CD4-positive, alpha-beta T cell treated with Interleukin-17A for 4 hours (primary cell): ENCODE data around the gene PRG2.
"Not testable (repeated sequence)": the region's sequence is repeated elsewhere in the genome, so short reads cannot be mapped to it uniquely, and the experiment has no call there.

ENCODE experiments used
- DNase-seq: peaks from one replicate; pipeline ENCODE4 v3.0.0-alpha.2; 2020; ENCODE audit warnings: mixed read lengths

PRG2 gene

DNA sequence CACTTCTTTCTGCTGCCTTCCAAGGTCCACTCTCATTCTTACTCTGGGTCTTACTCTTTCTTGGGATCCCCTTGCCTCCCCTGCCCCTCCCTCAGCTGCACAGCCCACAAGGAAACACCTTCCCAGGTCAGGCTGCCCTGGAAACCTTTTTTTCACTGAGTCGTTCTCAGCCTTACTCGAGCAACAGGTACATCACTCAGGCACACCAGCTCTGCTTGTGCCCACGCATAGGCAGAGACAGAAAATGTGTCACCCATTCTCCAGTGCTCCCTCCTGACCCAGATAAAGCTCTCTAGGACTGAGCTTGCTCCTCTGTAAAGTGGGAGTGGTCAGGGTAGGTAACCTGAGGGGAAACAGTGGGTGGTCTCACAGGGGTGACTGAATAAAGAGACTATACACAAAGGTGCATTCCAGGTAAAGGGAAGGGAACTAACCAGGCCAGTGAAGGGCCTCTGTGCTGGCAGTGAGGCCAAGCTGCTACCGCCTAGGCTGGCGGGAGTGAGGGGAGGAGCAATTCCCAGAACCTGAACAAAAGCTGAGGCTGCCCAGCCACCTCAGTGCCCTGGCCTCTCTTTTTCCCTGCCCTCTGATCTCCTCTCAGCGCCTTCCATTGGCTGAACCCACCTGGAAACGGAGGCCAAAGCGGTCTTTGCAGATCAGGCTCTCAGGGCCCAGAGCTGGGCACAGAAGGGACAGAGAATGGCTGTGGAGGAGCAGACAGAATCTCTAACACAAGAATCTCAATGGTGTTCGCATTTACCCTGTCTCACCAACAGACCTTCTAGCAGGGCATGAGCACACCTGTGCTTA lies 25.4 kb downstream of the PRG2 start:
- DNase-seq = no peak

DNA sequence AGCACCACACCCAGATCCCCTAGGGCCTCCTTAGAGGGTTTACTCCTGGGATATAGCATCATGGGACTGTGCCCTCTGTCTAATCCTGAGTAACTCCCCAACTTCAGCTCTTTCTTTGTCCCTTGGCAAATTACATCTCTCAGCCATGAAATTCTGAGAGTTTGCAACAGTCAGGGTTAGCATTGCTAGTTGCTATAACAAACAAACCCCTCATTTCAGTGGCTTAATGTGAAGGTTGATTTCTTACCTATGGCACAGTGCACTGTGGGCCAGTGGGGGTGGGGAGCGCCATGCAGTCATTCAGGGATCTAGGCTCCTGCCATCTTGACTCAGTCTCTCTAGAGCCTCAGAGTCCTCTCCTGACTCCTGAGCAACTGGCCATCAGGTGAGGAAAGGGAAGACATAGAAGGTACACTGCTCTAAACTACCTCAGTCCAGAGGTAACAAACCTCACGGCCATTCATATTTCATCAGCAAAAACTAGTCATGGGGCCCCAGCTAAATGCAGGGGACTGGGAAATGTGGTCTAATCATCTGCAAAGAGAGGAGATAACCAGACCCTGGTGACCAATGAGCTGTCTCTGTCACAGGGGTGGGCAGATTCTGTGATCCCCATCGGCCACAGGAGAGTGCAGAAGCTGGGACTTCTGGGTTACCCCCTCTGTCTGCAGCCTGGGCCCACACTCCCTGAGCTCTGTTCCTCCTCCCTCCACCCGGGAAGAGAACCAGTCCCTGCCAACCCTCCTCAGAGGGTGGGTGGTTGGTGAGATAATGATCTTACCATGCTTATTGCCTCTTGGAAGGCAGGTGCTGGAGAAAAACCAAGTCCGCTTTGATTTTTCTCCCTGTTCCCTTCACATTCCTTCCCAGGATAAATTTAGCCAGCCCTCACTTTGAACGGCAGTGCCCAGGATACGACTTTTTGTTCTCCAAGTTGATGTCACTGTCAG lies 27.0 kb downstream of the PRG2 start:
- no peak for DNase-seq

GRCh38 chr11:57361926-57362325 lies 28.5 kb downstream of the PRG2 start:
- DNase-seq = no peak

DNA sequence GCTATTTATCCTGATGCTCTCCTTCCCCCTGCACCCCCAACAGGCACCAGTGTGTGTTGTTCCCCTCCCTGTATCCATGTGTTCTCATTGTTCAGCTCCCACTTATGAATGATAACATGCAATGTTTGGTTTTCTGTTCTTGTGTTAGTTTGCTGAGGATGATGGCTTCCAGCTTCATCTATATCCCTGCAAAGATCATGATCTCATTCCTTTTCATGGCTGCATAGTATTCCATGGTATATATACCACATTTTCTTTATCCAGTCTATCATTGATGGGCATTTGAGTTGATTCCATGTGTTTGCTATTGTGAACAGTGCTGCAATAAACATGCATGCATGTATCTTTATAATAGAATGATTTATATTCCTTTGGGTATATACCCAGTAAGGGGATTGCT lies 29.0 kb downstream of the PRG2 start:
- not testable (repeated sequence) for DNase-seq

- DNase-seq = no peak
Measured at GRCh38 chr11:57360991-57361390, 29.5 kb downstream of the PRG2 start.

DNA sequence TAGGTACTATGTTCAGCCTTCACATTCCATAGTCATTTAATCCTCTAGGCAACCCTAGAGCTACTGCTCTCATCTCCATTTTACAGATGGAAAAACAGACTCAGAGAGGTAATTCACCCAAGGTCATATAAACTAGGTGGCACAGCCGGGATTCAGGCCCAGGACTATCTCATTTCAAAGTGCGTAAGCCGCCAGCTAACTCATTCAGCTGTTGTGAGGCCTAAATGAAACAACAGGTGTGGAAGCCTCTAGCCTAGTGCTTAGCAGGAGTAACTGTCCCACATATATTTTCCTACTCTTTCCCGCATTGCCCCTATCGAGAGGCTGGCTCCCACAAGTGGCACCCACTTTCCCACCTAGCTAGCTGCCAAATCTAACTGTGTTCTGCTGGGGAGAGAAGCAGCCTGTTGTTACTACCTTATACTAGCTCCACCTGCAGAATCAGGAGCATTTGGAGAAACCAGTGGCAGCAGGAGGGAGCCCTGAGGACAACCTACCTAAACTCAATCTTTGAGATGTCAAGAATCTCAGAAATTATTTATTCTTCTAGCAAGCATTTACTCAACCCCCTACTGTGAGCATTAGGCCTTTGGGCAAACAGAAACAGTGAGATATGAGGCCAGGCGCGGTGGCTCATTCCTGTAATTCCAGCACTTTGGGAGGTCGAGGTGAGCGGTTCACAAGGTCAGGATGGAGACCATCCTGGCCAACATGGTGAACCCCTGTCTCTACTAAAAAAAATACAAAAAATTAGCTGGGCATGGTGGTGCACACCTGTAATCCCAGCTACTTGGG lies 30.4 kb downstream of the PRG2 start:
- DNase-seq = no peak

DNA sequence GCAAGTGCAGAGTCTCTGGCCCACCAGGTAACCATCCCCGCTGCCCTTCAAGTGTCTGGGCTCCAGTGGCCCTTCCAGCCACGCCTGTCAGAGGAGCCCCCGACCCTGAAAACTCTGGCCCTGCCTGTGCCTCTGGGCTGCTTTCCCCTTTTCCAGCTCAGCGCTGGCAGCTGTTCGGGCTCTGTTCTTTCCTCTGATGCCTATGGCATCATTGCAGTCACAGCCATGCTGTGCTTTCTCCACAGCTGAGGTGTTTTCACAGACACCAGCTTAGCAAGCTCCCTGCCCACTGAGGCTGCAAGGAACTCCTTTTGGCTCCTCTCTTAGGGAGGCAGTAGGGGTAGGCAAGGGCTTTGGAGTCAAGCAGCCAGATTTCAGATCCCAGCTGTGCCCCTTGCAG lies 31.1 kb downstream of the PRG2 start:
- DNase-seq = no peak

DNA sequence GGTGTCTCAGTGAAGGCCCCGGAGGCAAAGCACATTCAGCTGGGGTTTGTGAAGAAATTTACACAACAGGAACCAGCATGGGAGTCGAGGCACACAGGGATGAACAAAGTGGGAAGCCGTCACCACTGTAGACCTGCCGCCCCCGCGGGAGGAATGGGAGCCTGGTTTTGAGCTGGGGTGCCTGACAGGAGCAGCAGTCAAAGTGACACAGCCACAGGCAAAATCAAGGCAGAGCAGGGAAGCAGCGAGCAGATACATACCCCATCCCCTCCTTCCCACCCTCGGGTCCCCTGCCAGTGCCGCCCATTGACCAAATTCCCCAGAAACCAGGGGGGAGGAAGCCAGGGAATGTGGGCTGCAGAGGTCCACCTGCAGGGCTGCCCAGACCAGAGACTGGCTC lies 31.5 kb downstream of the PRG2 start:
- DNase-seq = no peak

DNA sequence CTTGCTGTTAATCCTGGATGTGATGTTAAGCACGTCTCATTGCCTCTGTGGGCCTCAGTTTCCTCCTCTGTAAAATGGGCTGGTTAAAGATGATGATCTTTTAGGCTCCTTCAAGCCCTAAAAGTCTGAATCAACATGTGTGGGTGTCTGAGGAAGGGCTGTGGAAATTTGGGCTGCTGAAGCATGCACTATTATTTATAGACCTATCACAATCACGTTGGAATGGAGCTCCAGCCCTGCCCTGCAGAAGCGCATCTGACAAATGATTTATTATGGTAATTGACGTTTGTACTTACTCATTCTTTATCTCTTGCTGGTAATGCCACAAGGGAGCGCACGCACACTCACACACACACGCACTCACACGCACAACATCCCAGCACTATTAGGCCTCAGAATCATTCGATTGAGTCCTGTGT lies 31.9 kb downstream of the PRG2 start:
- no peak for DNase-seq

- no peak for DNase-seq
Measured at GRCh38 chr11:57357856-57358255, 32.6 kb downstream of the PRG2 start.

DNA sequence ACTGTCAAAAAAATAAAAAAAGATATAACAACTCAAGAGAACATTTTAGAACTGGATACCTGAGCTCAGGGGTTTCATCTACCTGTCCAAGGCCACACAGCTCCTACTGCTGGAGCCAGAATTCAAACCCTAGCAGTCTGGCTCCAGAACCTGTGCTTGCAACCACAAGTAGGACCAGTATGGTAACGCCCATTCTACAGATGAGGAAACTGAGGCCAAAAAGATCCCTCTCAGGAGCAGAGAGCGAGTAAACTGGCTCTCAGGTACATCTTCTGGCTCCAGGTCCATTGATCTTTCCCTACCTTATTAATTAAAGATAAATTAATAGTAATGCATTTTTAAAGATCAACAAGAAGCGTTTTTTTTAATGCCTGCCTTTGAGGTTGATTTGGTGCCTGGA lies 33.1 kb downstream of the PRG2 start:
- DNase-seq = no peak

DNA sequence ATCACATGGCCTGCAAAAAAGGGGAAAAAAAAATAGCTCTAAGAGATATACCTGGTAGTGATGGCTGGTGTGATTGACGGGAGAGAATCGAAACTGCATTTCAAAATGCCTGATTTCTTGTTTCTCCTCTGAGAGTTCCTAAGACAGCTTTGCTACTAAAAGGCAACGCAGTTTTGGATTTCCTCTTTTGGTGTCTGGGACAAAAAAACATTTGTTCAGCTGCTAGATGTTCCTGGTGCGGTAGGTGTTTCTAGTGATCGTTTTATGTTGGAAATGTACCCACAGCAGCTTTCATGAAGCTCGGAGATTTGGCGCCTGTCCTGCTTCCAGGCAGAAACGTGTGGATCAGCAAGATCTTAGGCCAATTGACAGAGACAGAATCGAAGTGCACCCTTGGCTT lies 34.2 kb downstream of the PRG2 start:
- DNase-seq = no peak

GRCh38 chr11:57354699-57355098 lies 35.8 kb downstream of the PRG2 start:
- DNase-seq = no peak

GRCh38 chr11:57353852-57354251 lies 36.6 kb downstream of the PRG2 start:
- no peak for DNase-seq

DNA sequence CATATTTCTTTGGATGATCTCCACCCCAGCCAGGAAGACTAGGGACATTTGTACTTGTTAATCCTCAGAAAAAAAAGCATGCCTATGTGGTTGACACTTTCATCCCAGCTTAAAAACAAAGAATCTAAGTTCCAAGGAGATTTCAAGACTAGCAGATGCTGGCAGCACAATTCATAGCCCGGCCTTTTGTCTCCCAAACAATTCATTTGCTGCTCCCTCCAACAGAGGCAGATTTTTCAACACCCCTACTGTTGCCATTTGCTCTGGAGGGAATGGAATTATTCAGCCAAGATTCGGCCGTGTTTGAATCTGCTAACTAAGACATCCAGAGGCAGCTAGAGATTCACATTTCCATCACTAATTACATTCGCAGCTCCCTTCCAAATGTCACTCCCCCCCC lies 37.0 kb downstream of the PRG2 start:
- DNase-seq = no peak

- no peak for DNase-seq
Measured at GRCh38 chr11:57353036-57353435, 37.4 kb downstream of the PRG2 start.

DNA sequence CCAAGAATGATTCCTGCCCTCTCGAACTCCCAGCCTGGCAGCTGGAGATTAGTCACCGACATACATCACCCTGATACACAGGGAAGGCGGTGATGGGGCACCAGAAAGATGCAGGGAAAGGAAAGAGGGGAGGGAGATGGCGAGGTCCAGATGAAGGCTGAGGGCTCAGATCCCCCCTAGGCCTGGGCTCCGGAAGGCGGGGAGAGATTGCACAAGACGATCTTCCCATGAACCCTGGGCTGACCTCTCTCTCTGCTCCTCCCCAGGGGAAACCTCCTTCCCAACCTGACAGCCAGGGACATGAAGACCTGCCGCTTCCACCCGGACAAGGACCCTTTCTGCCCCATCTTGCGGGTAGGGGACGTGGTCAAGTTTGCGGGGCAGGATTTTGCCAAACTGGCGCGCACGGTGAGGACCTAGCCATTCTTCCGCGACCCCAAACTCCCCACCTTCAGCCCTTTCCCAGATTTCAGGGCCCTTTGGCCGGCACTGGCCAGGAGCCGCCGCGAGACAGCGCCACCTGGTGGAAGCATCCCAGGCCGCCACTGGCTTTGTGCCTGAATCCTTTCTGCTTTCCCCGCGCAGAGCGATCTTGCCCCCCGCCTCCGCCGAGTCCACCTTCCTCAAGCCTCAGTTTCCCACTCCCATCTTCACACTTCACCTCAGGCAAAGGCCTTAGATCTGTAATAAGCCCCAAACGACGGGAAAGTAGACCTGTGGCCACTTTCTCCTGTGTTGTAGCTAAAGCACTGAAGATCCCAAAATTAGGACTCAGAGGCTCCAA lies 40.8 kb downstream of the PRG2 start:
- DNase-seq = peak; percentile 76

DNA sequence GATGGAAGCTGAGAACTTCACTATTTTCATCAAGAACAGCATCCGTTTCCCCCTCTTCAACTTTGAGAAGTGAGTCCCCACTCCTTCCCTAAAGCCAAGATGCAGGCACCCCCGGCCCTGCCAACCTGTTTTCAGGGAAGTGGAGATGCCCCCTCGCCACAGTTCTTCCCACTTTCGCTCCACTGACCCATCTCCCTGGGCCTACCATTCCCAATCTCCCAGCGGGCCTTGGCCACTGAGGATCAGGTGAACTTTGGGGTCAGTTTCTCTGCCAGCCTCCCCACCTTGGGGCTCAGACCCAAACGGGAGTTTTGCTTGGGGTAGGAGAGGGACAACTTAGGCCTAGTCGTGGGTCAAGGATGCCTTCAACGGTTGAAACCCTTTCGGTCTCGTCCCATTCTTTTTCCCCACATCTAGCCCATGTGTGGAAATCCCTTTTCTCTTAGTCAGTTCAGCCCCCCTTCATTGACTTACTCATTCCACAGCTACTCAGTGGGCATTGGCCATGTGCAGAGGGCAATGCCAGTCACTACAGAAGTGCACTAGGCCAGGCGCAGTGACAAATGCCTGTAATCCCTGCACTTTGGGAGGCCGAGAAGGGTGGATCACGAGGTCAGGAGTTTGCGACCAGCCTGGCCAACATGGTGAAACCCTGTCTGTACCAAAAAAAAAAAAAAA lies 41.7 kb downstream of the PRG2 start:
- no peak for DNase-seq

DNA sequence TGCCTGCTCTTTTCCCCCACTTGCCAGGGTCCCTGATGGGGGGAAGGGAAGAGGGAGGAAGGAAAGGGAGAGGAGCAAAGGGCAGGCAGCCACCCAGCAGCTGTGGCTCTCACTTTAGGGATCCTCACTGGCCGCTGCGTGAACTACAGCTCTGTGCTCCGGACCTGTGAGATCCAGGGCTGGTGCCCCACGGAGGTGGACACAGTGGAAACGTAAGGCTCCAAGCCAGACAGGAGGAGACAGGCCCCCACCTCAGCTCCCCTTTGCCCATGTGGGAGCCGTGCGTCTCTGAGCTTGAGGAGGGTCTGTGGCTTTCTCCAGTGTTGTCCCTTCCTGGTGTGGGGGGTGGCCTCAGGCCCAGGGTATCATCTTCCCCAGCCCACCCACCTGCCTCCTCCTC lies 42.4 kb downstream of the PRG2 start:
- no peak for DNase-seq

DNA sequence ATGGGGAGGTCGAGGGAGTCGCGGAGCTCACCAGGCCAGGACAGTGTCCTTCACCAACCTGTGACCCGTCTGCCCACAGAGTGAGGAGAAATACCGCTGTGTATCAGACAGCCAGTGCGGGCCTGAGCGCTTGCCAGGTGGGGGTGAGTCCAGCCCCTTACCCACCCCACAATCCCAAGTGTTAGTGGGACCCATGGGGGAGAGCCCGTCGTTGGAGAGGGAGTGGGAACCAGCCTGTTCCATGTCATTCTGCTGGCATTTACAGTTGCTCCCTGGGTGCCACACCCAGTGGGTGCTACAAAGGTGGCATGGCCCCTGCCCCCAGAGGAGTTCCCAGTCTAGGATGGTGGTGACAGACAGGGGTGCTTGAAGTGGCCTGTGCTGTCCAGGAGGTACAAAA lies 43.1 kb downstream of the PRG2 start:
- DNase-seq = no peak

- peak; percentile 85 for DNase-seq
Measured at GRCh38 chr11:57345555-57346211, 44.8 kb downstream of the PRG2 start.
